SK-N-MC (cell line): Measurements from ENCODE around the gene PAQR8.

Source experiments
- DNase-seq: peaks from one replicate; pipeline ENCODE4 v3.0.0-alpha.2; 2011; ENCODE audit warnings: low read depth, low spot score
- H3K27ac ChIP-seq: fragments of 200-600 bp; sonication (generic); 2 replicates; pipeline ENCODE4 v1.5.1; 2016; ENCODE audit warnings: mixed run types
- H3K36me3 ChIP-seq: fragments of 200-600 bp; sonication (generic); 2 replicates; pipeline ENCODE4 v1.6.1; 2017; ENCODE audit warnings: antibody characterized with exemption, low read length, mixed read lengths; ENCODE audit not compliant: insufficient read depth
- H3K4me3 ChIP-seq: fragments of 200-600 bp; sonication (generic); 2 replicates; pipeline ENCODE4 v1.5.1; 2016
- H3K9ac ChIP-seq: fragments of 200-600 bp; sonication (generic); 2 replicates; pipeline ENCODE4 v1.8.0; 2017; ENCODE audit warnings: mixed run types, mixed read lengths; ENCODE audit not compliant: insufficient read length
- H3K9me3 ChIP-seq: fragments of 200-600 bp; sonication (generic); 2 replicates; pipeline ENCODE4 v1.6.1; 2017; ENCODE audit warnings: low read depth, mild to moderate bottlenecking, antibody characterized with exemption, low read length, moderate library complexity, mixed read lengths
- EZH2 ChIP-seq: fragments of 200-600 bp; sonication (generic); IDR thresholded peaks from one replicate; pipeline ENCODE4 v1.6.1; 2017; ENCODE audit warnings: antibody characterized with exemption
- FOXP2 ChIP-seq: optimal IDR thresholded peaks from 2 replicates; pipeline ENCODE3; 2011; ENCODE audit warnings: mild to moderate bottlenecking, moderate library complexity; ENCODE audit not compliant: insufficient read depth; ENCODE audit errors: extremely low read length, control extremely low read depth
- POLR2AphosphoS5 ChIP-seq: IDR thresholded peaks from 2 replicates; pipeline ENCODE4 v1.6.1; 2012; ENCODE audit warnings: mild to moderate bottlenecking, low read depth, low read length, borderline replicate concordance

PAQR8 gene

GRCh38 chr6:52340603-52340880 lies 21.4 kb upstream of the PAQR8 start:
- H3K36me3 ChIP-seq, result no peaks in the 10 kb centered on the region
- no peak overlapping the region for H3K9ac ChIP-seq
- H3K4me3 ChIP-seq, result no peak overlapping the region
- no peak overlapping the region for H3K27ac ChIP-seq
- DNase-seq, result no peak
- H3K9me3 ChIP-seq, result no peaks in the 10 kb centered on the region
- TF ChIP-seq FOXP2, result no peak
- no peak for TF ChIP-seq POLR2AphosphoS5
- no peak for TF ChIP-seq EZH2

- Histone ChIP-seq H3K27ac (no peak overlapping the region), H3K4me3 (no peak overlapping the region), H3K36me3 (no peaks in the 10 kb centered on the region), H3K9ac (no peak overlapping the region), H3K9me3 (no peaks in the 10 kb centered on the region)
- no peak for TF ChIP-seq EZH2
- no peak for TF ChIP-seq POLR2AphosphoS5
- TF ChIP-seq FOXP2, result no peak
- DNase-seq, result no peak
These were observed 20.2 kb upstream of the PAQR8 start for GRCh38 chr6:52341561-52342260.

GRCh38 chr6:52345311-52345710 lies 16.6 kb upstream of the PAQR8 start:
- no peak for DNase-seq
- Histone ChIP-seq H3K36me3 (no peaks in the 10 kb centered on the region), H3K27ac (no peak overlapping the region), H3K9ac (no peak overlapping the region), H3K9me3 (no peaks in the 10 kb centered on the region), H3K4me3 (no peak overlapping the region)
- TF ChIP-seq POLR2AphosphoS5 (no peak), FOXP2 (no peak), EZH2 (no peak)

- TF ChIP-seq FOXP2, result no peak
- TF ChIP-seq POLR2AphosphoS5, result no peak
- no peak for TF ChIP-seq EZH2
- Histone ChIP-seq H3K9me3 (no peaks in the 10 kb centered on the region), H3K36me3 (no peaks in the 10 kb centered on the region), H3K27ac (no peak overlapping the region), H3K9ac (no peak overlapping the region), H3K4me3 (no peak overlapping the region)
- no peak for DNase-seq
These were observed 15.4 kb upstream of the PAQR8 start for GRCh38 chr6:52346503-52346902.

- no peak for DNase-seq
- Histone ChIP-seq H3K27ac (no peak overlapping the region), H3K9ac (no peak overlapping the region), H3K4me3 (no peak overlapping the region), H3K36me3 (no peaks in the 10 kb centered on the region), H3K9me3 (no peaks in the 10 kb centered on the region)
- TF ChIP-seq POLR2AphosphoS5, result no peak
- TF ChIP-seq FOXP2, result no peak
- no peak for TF ChIP-seq EZH2
These were observed 14.1 kb upstream of the PAQR8 start for GRCh38 chr6:52347818-52348217.

GRCh38 chr6:52351879-52352238 lies 10.1 kb upstream of the PAQR8 start:
- H3K27ac ChIP-seq, result no peak overlapping the region
- TF ChIP-seq FOXP2 (no peak), EZH2 (no peak), POLR2AphosphoS5 (no peak)
- H3K36me3 ChIP-seq, result no peaks in the 10 kb centered on the region
- H3K9ac ChIP-seq, result no peak overlapping the region
- no peak overlapping the region for H3K4me3 ChIP-seq
- no peaks in the 10 kb centered on the region for H3K9me3 ChIP-seq
- DNase-seq, result no peak

- Histone ChIP-seq H3K36me3 (no peaks in the 10 kb centered on the region), H3K27ac (no peak overlapping the region), H3K4me3 (no peak overlapping the region), H3K9me3 (no peaks in the 10 kb centered on the region), H3K9ac (no peak overlapping the region)
- TF ChIP-seq POLR2AphosphoS5, result no peak
- no peak for TF ChIP-seq EZH2
- no peak for TF ChIP-seq FOXP2
- DNase-seq, result no peak
These were observed 9.5 kb upstream of the PAQR8 start for GRCh38 chr6:52352239-52353018.

GRCh38 chr6:52356017-52356416 lies 5.9 kb upstream of the PAQR8 start:
- Histone ChIP-seq H3K27ac (no peak overlapping the region), H3K9me3 (no peaks in the 10 kb centered on the region), H3K36me3 (no peaks in the 10 kb centered on the region), H3K9ac (no peak overlapping the region), H3K4me3 (no peak overlapping the region)
- TF ChIP-seq POLR2AphosphoS5 (no peak), FOXP2 (no peak), EZH2 (no peak)
- no peak for DNase-seq
